SK-N-MC (cell line): Measurements from ENCODE around the gene ATXN7L3B.

Experiments used
- EZH2 ChIP-seq: fragments of 200-600 bp; sonication (generic); IDR thresholded peaks from one replicate; pipeline ENCODE4 v1.6.1; 2017; ENCODE audit warnings: antibody characterized with exemption
- FOXP2 ChIP-seq: optimal IDR thresholded peaks from 2 replicates; pipeline ENCODE3; 2011; ENCODE audit warnings: mild to moderate bottlenecking, moderate library complexity; ENCODE audit not compliant: insufficient read depth; ENCODE audit errors: extremely low read length, control extremely low read depth
- POLR2AphosphoS5 ChIP-seq: IDR thresholded peaks from 2 replicates; pipeline ENCODE4 v1.6.1; 2012; ENCODE audit warnings: mild to moderate bottlenecking, low read depth, low read length, borderline replicate concordance

GRCh38 chr12:74490390-74491064, 47.1 kb upstream of the ATXN7L3B start:
- no peak for TF ChIP-seq POLR2AphosphoS5
- no peak for TF ChIP-seq EZH2
- no peak for TF ChIP-seq FOXP2
